HG03039 (cell line): ENCODE results near the gene MYL4.

Experiments used
- ATAC-seq: cut with Tn5 transposase; IDR thresholded peaks from one replicate; pipeline ENCODE4 v1.9.1; 2021; ENCODE audit warnings: mild to moderate bottlenecking, moderate library complexity; ENCODE audit not compliant: unreplicated experiment

MYL4 gene

GRCh38 chr17:47239619-47239966 lies 30.4 kb downstream of the MYL4 start:
- no peak for ATAC-seq

- no peak for ATAC-seq
These were observed 31.0 kb downstream of the MYL4 start for GRCh38 chr17:47239967-47240651.

GRCh38 chr17:47240806-47241205 lies 31.7 kb downstream of the MYL4 start:
- no peak for ATAC-seq

- ATAC-seq: no peak
These were observed 33.5 kb downstream of the MYL4 start for GRCh38 chr17:47242648-47243047.

GRCh38 chr17:47243737-47244598 lies 34.8 kb downstream of the MYL4 start:
- ATAC-seq: no peak

- ATAC-seq: no peak
These were observed 35.5 kb downstream of the MYL4 start for GRCh38 chr17:47244697-47245096.

- no peak for ATAC-seq
These were observed 37.0 kb downstream of the MYL4 start for GRCh38 chr17:47246120-47246519.

- ATAC-seq: no peak
These were observed 41.7 kb downstream of the MYL4 start for GRCh38 chr17:47250855-47251254.

GRCh38 chr17:47251421-47251940 lies 42.3 kb downstream of the MYL4 start:
- no peak for ATAC-seq

- ATAC-seq: no peak
These were observed 43.1 kb downstream of the MYL4 start for GRCh38 chr17:47252209-47252608.

GRCh38 chr17:47252766-47253512 lies 43.8 kb downstream of the MYL4 start:
- no peak for ATAC-seq

GRCh38 chr17:47253541-47254402 lies 44.6 kb downstream of the MYL4 start, which contains the start of gene ITGB3:
Gene ITGB3 (plus strand): TSS chr17:47253827. CDS start chr17:47253862, 35 bp downstream.
- ATAC-seq: peak; percentile 77

- no peak for ATAC-seq
These were observed 45.3 kb downstream of the MYL4 start for GRCh38 chr17:47254403-47254943.

GRCh38 chr17:47257651-47258339 lies 48.6 kb downstream of the MYL4 start:
- no peak for ATAC-seq

GRCh38 chr17:47262586-47262985 lies 53.4 kb downstream of the MYL4 start:
- ATAC-seq: no peak

GRCh38 chr17:47264166-47264565 lies 55.0 kb downstream of the MYL4 start:
- ATAC-seq: no peak

GRCh38 chr17:47265983-47266541 lies 56.9 kb downstream of the MYL4 start:
- ATAC-seq: no peak

- ATAC-seq: no peak
These were observed 57.6 kb downstream of the MYL4 start for GRCh38 chr17:47266782-47267181.

GRCh38 chr17:47267354-47267828 lies 58.2 kb downstream of the MYL4 start:
- no peak for ATAC-seq
